ENCODE measurements around the gene ACTA2.

GRCh38 chr10:88915781-88916180, 36.8 kb downstream of the ACTA2 start:
- no peak for TF ChIP-seq CTCF (IDR thresholded peaks at IDR 0.05)
- TF ChIP-seq POLR2AphosphoS5 (IDR thresholded peaks at IDR 0.05), result no peak
